Measurements from ENCODE around the gene AKAIN1. TPM values are rescaled to one million over a fixed set of nuclear protein-coding genes. Genes with fewer than 3 reads are reported as not detected.

Gene AKAIN1
- total and polyA plus RNA-seq, 2 of the 4 experiments (the other 2 are of a cell fraction) = not detected

DNA sequence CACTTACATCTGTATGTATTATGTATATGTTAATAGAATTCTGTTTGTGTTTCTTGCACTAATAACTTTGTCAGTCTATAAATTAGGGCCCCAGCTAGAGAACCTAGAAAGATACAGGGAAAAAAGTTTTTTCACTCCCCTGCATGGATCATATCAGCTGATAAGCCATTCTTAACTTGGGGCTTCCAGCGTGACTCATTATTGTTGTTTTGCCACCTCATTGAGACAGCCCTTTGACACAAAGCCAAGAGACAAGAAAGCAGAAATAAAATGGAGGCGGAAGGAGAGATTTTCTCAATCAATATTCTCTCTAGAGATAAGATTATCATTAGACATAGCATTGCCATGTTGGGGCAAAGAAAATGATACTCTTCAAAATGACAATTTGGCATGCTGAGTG is 93.4 kb downstream of the AKAIN1 start:
- no TSS peak for BruUV-seq (replicated peaks)
- Histone ChIP-seq H3K36me3 (ENCODE audit: control insufficient read depth, insufficient read depth, low read length) (no peaks in the 10 kb centered on the region), H4K20me1 (ENCODE audit: insufficient read depth, low read length) (no peaks in the 10 kb centered on the region), H3K14ac (replicated peaks; ENCODE audit: low read depth, low read length) (no peak overlapping the region), H2AK9ac (replicated peaks; ENCODE audit: low read depth, low read length, poor library complexity) (no peak overlapping the region), H3K4me2 (ENCODE audit: low read depth, low read length) (no peak overlapping the region), H3K27ac (ENCODE audit: insufficient read depth, low read length) (no peak overlapping the region), H3K23ac (ENCODE audit: low read depth, low read length) (no peak overlapping the region), H2BK5ac (ENCODE audit: low read depth, low read length, poor library complexity, severe bottlenecking) (no peak overlapping the region), H3K9me1 (ENCODE audit: insufficient read depth, low read length) (no peaks in the 10 kb centered on the region), H3K9ac (ENCODE audit: low read depth, low read length) (no peak overlapping the region), H3K9me3 (ENCODE audit: control insufficient read depth, insufficient read depth, low read length) (peaks cover 4% of the 10 kb centered on the region; the same call in 1 of the 2 replicates), H3K56ac (ENCODE audit: extremely low read depth, insufficient read depth, low read length) (no peak overlapping the region), H2BK120ac (ENCODE audit: low read depth, low read length) (no peak overlapping the region), H4K91ac (ENCODE audit: insufficient read depth, low read depth, low read length) (no peak overlapping the region), H3K79me1 (ENCODE audit: low read depth in 1 of 2, low read length in 2 of 2) (no peaks in the 10 kb centered on the region), H3K4me1 (ENCODE audit: control insufficient read depth, insufficient read depth, low read length) (no peaks in the 10 kb centered on the region), H2AFZ (replicated peaks; ENCODE audit: low read length, poor library complexity) (no peak overlapping the region), H3K27me3 (ENCODE audit: control insufficient read depth, insufficient read depth, low read length) (no peaks in the 10 kb centered on the region), H2BK15ac (ENCODE audit: low read depth, low read length) (no peak overlapping the region), H2BK20ac (ENCODE audit: low read depth, low read length) (no peak overlapping the region), H4K5ac (ENCODE audit: low read depth, low read length) (no peak overlapping the region), H3K18ac (ENCODE audit: low read depth, low read length) (no peak overlapping the region), H3K4ac (ENCODE audit: low read depth, low read length) (no peak overlapping the region), H2AK5ac (ENCODE audit: low read depth, low read length) (no peak overlapping the region), H4K8ac (ENCODE audit: low read depth in 2 of 2, low read length in 2 of 2) (no peak overlapping the region), H3K4me3 (ENCODE audit: insufficient read depth, low read depth, low read length) (no peak overlapping the region)
- intact Hi-C loops (cut with micrococcal nuclease) (no loop called here), in situ Hi-C loops (cut with MboI; ENCODE audit: low sequenced_read_pairs) (no loop called here), dilution Hi-C loops (cut with HindIII; ENCODE audit: low sequenced_read_pairs, unreplicated experiment) (no loop called here)
- ChIA-PET POLR2A (ENCODE audit: unreplicated experiment) (no interaction called here), CTCF (no interaction called here)
- ATAC-seq (ENCODE audit: low read depth) = no peak
- WGBS, 2 experiments (ENCODE audit: extremely low coverage in 2 of 2, insufficient read length in 1 of 2) = no CpG with 5 or more reads among the region's 2 CpGs
- no peak for TF ChIP-seq FOS (IDR thresholded peaks at IDR 0.05; ENCODE audit: low read depth, low read length)
- TF ChIP-seq SMC3 (IDR thresholded peaks at IDR 0.05; ENCODE audit: low read depth, low read length) = no peak
- no peak for DNase-seq

All from IMR-90 (cell line).